NCI-H2081 treated with DMSO at 0.1 percent for 48 hours (cell line): ENCODE measurements around the gene TIGD1.

Experiments
- DNase-seq: peaks from one replicate; lab custom pipeline; 2025; lab: John Stamatoyannopoulos, UW

Gene TIGD1

DNA sequence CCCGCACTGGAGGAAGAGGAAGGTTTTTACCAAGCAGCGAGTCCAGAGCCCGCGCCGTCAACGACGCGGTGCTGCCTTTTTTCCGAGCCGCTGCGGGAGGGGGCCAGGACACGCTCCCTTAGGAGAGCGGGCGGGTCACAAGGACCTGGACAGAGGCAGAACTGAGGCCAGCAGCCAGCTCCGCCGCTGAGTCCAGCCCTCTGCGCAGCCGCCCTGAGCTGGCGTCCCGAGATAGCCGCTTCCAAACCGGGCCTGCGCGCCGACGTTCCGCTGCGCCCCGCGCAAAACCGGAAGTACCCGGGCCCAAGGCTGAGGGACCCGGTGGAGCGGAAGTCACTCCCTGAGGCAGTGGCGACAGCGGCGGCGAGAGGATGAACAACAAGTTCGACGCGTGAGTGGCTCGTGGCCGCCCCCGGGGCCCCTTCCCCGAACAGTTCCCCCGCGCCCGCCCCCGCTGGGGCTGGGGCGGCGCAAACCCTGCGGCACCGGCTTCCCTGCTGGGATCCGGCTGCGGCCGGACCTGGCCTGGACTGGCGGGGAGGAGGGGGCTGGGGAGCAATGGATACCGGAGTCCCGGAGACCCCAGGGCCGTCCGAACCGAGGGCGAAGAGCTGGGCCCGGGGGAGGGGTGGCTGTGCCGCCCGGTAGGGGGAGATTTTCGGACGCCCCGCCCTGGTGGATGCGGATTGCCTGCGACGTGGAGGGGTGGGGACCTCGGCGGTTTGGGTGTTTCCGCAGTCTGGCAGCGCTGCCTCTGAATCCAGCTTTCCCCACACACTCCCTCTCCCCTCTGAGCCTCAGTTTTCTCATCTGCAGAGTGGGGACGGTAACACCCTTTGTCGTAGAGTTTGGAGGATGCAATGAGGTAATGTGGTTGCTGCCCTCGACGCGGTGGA is at the start of gene TIGD1, which contains the start of gene EIF4E2:
TSS of gene TIGD1 (minus strand) at position 204 of the 896 bp plus-strand sequence. CDS start 675 bp downstream, outside the sequence.
TSS of gene EIF4E2 (plus strand) at position 336 of the 896 bp plus-strand sequence. CDS start at position 372, 36 bp downstream.
- peak; percentile 61 for DNase-seq

DNA sequence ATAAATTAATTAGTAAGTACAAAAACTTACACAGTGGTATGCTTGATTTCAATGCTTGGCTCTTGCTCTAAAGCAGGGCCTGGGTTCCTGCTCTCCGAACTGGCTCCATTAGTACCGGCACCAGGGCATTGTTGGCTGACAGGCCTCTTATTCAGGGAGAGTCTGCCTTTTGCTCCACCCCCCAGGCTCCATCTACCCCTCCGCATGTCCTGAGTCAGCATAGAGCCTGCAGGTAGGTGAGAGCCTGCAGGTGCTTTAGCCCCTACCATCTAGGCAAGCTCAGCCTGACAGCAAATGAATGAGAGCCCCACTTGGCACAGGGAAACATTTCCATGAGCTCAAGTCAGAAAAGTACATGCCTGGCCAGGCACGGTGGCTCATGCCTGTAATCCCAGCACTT is 47.9 kb upstream of the TIGD1 start:
- DNase-seq: no peak

DNA sequence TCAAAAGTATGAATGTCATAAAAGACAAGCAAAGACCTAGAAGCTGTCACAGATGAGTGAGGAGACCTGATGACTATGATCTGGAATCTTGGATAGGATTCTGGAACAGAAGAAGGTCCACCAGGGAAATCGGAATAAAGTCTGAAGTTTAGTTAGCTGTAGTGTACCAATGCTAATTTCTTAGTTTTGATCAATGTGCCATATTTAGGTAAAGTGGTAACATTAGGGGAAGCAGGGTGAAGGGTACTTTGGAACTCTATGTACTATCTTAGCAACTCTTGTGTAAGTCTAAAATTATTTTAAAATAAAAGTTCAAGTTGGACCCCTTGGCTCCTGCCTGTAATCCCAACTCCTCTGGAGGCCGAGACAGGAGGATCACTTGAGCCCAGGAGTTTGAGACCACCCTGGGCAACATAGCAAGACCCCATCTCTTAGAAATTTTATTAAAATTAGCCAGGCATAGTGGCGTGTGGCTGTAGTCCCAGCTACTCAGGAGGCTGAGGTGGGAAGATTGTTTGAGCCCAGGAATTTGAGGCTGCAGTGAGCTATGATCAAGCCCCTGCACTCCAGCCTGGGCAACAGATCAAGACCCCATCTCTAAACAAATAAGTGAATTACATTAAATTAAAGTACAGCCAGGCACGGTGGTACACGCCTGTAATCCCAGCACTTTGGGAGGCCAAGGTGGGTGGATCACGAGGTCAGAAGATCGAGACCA is 47.2 kb upstream of the TIGD1 start:
- no peak for DNase-seq

DNA sequence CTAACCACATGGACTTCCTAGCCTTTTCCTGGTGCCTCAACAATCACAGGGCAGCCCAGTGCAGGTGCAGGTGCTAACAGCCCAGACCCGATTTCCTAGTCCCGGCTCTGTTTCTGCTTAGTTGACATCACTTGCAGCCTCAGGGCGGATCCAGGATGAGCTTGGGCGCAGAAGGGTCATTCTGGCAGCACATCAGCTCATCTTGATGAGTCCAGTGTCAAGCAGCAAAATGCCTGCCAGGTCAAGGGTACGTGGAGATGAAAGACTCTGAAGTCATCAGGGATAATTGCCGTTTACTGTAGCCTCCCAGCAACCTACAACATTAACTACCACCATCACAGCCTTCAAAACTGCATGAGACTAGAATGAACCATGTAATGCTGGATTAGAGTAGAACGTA is 43.6 kb upstream of the TIGD1 start:
- no peak for DNase-seq

DNA sequence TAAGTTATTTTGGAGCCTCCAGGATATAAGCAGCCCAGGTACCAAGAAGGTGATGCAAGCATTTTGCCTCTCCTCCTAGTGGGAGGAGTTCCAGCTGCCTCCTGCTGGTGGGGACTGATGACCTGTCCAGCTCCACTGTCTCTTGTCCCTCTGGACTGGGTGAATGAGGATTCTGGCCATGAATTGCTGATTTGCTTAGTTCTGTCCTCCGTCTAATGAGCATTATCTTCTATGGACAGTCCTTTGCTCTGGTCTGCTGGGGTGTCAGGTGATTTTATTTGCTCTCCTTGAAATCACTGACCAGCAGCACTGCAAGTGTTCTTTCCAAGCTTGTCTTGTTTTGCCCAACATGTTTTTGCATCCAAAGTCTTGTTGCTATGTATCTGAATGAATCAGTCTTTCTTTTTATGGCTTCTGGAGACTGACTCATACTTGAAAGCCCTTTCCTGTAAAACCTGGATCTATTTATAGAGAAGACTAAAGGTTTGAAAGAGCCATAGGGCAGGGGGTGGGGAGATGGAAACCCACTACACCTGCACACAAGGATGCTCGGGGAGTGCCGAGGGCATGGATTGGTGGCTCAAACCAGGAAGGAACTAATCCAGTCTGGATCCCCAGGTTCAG is 42.5 kb upstream of the TIGD1 start:
- DNase-seq: no peak

DNA sequence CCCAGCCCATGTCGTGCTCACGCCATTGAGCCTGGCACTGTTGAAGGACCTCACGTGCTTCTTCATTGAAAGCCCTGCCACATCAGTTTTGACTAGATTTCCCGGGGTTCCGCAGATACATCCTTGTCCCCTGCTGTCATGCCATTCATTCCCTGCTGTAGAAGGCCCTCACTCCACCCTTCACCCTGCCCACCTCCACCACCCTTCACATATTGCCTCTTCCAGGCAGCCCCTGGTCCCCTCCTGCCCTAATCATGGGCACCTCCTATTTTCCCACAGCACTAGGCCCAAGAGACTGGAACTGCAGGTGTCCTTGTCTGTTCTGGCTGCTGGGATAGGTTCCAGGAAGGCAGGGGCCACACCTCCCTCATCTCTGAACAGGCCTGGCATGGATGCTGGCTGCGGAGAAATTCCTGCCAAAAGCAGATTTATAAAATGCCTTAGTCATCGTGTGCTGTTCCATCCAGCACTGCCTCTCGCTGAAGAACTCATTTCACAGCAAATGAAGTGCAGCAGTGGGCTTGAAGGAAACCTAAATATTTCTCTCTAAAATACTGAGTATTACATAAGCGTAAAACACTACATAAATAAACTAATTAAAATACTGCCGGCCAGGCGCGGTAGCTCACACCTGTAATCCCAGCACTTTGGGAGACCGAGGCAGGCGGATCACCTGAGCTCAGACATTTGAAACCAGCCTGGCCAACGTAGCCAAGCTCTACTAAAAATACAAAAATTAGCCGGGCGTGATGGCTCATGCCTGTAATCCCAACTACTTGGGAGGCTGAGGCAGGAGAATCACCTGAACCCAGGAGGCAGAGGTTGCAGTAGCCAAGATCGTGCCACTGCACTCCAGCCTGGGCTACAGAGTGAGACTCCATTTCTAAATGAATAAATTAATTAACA is 38.6 kb upstream of the TIGD1 start:
- peak; percentile 13 for DNase-seq

DNA sequence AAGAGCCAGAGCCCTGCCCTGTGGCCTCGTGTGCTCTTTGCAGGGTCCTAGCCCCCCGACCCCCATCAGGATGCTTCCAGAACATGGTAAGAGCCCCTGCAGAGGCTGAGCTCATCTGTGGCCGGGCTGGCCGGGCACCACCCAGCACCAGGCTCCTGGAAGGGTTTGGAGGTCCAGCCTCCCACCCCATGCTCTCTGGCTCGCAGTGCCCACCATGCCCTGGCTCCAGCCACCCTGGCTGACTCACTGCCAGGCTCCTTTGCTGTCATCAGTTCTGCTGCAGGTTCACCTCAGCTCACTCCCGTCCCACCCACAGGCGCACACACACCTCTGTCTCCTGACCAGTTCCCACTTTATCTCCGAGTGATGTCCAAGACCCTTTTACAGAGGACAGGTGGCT is 37.7 kb upstream of the TIGD1 start:
- DNase-seq: no peak

DNA sequence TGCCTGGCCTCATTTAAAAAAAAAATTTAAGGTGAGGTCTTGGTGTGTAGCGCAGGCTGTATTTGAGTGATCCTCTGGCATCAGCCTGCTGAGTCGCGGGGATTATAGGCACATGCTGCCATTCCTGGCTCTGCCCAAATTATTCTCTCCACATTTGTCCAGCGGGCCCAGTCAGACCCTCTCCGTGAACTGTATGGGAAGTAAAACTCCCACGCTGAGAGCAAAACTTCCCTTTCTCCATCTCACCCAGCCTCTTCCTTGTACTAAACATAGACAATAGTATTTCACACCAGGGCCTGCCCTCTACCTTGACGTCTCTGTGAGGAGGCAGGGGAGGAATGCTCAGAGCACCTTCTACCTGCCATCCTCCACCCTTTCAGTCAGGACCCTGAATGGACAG is 37.2 kb upstream of the TIGD1 start:
- no peak for DNase-seq

DNA sequence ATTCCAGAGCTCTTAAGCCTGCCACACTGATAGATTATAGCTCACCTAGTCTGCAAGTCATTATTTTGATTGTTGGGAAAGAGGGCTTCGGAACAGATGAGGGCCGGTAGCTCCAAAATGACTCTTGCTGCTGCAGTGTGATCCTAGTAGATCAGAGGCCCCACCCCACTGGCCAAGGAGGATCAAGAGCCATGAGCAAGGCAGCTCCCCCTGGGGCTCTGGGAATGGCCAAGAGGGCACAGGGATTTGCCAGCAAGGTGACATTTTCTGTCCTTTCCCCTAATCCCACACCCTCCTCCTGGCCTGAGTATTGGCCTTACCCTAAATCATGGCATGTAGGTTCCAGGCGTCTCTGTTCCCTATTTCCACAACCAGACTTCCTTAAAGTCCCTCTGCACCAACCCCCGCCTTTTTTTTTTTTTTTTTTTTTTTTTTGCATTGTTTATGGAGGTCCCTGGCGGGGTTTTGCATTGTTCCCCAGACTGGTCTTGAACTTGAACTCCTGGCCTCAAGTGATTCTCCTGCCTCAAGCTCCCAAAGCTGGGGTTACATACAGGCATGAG is 36.7 kb upstream of the TIGD1 start:
- no peak for DNase-seq

DNA sequence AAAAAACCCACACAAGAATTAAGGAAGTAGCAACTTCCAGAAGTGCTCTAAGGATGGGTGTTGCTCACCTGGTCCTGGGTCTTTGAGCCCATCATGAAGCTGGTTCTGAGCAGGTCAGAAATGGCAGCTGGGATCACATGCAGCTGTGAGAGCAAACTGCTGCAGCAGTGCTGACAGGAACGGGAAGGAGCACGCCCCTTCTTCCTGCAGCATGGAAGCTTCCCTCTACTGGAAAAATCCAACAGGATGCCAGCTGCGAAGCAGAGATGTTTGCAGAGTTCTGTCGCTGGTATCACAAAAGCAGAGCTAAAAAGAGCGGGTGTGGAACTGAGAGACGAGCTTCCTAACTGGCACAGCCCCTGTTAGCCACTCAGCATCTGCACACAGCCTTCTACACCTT is 33.9 kb upstream of the TIGD1 start:
- no peak for DNase-seq

DNA sequence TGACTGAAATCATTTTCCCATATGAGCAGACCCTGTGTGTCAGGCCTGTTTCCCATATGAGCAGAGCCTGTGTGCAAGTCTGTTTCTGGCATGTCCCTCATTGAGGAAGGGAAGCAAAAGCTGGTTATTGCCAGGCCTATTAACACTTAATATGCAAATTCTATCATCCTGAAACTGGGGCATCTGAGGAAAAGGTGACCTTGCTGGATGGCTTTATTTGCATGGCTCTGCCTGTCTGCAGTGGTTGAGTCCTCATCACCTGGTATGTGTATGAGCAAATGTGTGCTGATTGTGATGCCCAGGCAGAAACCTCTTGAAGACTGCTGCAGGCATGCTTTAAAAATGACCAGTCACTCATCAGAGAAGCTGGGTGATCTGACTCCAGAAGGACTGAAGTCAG is 31.4 kb upstream of the TIGD1 start:
- DNase-seq: no peak

DNA sequence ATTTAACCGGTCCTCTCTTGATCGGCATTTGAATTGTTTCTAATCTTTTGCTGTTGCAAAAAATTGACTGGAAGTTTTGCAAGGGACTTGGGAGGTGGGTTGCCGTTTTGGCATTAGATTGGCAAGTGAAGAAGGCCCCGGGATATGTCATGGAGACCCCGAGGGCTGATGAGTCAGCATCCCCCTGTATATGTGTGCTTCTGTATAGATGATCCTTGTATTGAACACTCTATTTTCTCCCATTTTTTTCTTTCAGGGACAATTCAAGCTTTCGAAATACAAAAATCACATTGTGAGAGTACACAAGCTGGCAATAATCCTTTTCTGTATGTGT is 30.3 kb upstream of the TIGD1 start:
- DNase-seq: no peak

DNA sequence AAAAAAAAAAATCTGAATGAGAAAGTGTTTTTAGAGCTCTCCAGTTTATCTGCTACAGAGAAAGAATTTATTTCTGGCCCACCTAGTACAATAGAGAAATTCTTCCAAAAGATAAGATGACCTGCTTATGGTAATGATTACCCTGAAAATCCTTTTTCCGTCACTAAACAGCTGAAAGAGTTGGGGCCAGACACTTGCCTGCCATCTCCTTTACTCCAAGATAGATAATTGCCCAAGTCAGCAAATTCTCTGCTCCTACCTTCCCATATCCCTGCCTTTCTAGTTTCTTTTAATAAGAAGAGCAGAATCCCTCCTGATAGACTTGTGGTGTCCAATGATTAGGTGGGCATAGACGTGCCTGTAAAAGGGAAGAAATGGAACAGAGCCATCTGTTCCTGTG is 28.3 kb upstream of the TIGD1 start:
- no peak for DNase-seq

DNA sequence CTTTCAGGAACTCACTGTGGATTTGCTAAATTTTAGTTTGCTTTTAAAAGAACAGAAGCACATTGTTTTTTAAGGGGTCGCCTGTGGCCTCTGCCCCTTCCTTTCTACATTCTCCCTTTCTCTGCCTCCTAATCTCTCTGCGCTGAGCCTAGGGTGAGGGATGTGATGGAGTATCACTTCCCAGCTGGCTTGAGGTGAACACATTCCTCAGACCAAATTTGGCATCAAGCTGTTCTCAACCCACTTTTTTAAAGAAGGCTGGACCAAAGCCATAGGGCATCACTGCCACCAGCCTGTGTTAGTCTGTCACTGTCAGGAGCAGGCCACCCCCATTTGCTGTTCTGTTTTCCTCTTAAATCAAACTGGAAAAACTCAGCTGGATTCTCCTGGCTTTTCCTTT is 27.5 kb upstream of the TIGD1 start:
- no peak for DNase-seq

DNA sequence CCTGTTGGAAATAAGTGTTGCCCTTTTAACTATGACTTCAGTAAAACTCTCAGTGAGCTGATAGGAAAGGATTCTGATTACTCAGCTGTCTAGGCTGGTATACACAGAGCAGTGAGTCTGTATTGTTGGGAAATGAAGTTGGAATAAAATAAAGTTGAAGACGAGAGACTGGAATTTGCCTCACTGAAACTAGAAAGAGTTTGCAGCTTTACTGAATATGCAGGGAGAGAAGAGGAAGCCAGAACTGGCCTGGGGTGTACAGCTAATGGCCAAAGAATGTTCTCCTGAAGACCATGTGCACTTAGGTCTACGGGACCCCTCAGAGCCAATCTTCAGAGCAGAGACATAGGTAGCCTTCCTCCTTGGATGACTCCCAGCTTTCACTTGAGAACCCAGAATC is 26.6 kb upstream of the TIGD1 start:
- no peak for DNase-seq

DNA sequence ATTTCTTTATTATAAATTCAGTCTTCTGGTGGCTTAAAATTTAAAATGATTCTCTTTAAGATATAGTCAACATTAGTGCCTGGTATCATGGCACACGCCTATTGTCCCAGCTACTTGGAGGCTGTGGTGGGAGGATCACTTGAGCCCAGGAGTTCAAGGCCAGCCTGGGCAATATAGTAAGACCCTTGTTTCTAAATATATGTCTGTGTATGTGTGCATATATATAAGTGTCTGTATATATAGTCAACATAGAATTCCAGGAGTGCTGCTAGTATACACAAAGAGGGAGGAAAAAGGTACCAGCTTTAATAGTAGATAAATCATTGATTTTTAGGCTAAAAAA is 25.0 kb upstream of the TIGD1 start:
- DNase-seq: no peak

DNA sequence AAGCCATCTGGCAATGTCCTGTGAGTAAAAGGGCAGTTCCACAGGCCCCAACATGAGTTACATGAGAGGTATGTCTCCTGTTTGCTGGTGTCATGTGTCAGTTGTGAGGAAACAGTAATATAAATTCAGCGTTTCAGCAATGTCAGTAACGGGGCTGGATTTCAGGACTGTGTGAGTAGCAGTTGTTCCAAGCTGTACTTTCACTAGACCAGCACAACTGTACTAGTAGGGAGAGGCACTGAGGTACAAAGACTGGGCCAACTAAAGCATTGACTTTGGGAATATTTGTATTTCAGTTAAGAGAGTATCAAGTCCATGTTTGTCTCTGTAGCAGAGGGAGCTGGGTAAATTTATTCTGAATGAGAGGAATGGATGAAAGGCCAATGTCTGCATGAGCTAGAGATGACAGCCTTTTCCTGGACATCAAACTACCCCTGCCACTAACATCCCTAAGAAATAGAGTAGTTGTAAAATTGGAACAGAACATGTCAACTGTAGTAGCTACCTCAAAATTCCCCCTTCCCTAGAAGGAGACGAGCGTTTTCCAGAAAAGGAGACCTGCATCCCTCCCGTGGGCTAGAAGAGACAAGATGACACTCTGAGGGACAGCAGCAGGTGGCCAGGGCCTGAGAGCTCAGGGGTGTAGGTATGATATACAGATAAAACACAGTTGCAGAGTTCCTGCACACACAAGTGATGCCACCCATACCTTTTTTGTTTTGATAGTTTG is 24.5 kb upstream of the TIGD1 start:
- no peak for DNase-seq

DNA sequence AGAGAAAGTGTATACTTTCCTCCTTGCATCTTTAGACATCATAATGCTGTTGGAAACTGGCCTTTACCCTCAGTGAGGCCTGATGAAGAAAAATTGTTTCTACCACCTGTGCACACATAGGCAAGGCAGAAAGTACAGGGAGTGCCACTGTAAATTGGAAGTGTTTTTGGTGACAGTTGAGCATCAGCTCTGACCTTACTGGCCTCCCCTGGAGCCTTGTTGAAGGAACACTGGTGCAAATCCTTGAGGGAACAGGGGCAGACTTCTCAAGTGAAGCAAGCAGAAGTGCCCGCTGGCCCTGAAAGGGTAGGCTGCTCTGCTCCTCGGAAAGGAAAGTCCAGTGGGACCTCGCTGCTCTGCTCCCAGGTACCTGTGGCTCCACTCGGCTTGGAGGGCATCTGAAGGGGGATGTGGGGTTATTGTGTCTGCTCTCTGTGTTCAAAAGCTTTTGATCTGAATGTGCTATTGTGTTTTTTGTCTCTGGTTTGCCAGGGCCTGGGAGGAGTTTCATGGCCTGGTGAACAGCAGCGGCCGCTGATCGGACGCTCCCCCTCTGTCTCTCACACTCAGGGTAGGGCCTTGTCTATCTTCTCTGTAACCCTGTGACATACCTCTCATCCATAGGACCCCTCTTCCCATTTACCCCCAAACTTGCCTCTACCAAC is 23.5 kb upstream of the TIGD1 start:
- DNase-seq: no peak

DNA sequence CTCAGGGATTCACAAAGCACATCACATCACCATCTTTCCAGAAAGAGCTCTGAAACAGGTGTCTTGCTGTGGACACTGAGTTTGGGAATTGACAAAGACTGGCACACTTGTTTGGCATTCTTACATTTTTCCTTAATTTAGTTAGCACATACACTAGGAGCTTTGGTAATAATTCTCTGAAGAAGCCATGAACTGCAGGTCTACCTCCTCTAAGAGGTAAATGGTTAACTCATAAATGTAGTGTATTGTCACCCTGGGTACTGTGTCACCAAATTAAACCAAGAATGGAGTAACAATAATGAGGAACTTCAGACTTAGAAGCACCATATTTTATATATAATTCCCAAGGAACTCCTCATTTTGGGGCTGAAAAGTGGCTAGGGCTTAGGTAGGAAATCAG is 22.7 kb upstream of the TIGD1 start:
- DNase-seq: no peak

DNA sequence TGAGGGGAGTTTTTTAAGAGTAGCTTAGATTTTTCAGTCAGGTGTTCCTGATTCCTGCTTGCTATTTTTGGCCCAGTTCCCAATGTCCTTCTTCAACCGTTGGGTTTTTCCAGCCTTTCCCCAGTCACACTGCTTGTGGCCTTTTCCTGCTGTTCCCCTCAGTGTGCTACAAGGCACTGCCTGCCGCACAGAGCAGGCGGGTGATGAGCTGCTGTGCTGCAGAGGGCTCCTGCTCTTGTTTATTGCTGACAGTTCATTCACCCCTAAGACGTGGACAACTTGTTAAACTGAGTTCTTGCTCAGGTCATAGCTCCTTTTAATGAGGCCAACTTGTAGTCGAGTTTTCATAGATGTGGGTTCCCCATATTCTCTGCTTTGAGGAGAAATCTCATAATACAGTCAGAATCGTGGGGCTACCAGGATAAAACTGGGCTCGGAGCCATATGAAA is 20.7 kb upstream of the TIGD1 start:
- DNase-seq: no peak
